H9 (cell line): ENCODE data around the gene SERTAD2. TPM values are rescaled to one million over a fixed set of nuclear protein-coding genes. Genes with fewer than 3 reads are reported as not detected.

Source experiments
- DNase-seq: peaks from one replicate; pipeline ENCODE4 v3.0.0-alpha.2; 2017
- H2AFZ ChIP-seq: one replicate; pipeline ENCODE4 v1.6.1; 2013; ENCODE audit warnings: mild to moderate bottlenecking, low read length, control low read depth, moderate library complexity
- H2AK5ac ChIP-seq: 2 replicates; pipeline ENCODE4 v1.6.1; 2013; ENCODE audit warnings: low read length, control low read depth, mixed read lengths; ENCODE audit not compliant: insufficient read length
- H2BK120ac ChIP-seq: one replicate; pipeline ENCODE4 v1.6.1; 2013; ENCODE audit warnings: low read depth, mild to moderate bottlenecking, low read length, control low read depth, inconsistent platforms; ENCODE audit not compliant: poor library complexity, severe bottlenecking
- H2BK12ac ChIP-seq: 2 replicates; pipeline ENCODE4 v1.6.1; 2013; ENCODE audit warnings: low read length, control low read depth, mixed read lengths, low read depth; ENCODE audit not compliant: insufficient read length
- H2BK15ac ChIP-seq: 2 replicates; pipeline ENCODE4 v1.6.1; 2013; ENCODE audit warnings: low read depth, low read length, control low read depth
- H2BK20ac ChIP-seq: one replicate; pipeline ENCODE4 v1.6.1; 2013; ENCODE audit warnings: low read depth, mild to moderate bottlenecking, low read length, control low read depth, inconsistent platforms; ENCODE audit not compliant: poor library complexity, severe bottlenecking
- H2BK5ac ChIP-seq: 2 replicates; pipeline ENCODE4 v1.6.1; 2013; ENCODE audit warnings: low read length, control low read depth, mixed read lengths; ENCODE audit not compliant: insufficient read length
- H3K14ac ChIP-seq: 2 replicates; pipeline ENCODE4 v1.6.1; 2013; ENCODE audit warnings: low read length, control low read depth; ENCODE audit not compliant: insufficient read depth
- H3K18ac ChIP-seq: 2 replicates; pipeline ENCODE4 v1.6.1; 2013; ENCODE audit warnings: low read depth, mild to moderate bottlenecking, mixed read lengths, low read length, control low read depth; ENCODE audit not compliant: insufficient read length
- H3K23ac ChIP-seq: 2 replicates; pipeline ENCODE4 v1.6.1; 2013; ENCODE audit warnings: low read length, control low read depth, mixed read lengths, low read depth; ENCODE audit not compliant: insufficient read length
- H3K23me2 ChIP-seq: 2 replicates; pipeline ENCODE4 v1.6.1; 2013; ENCODE audit warnings: low read depth, mild to moderate bottlenecking, mixed read lengths, low read length, control low read depth; ENCODE audit not compliant: insufficient read length, poor library complexity, severe bottlenecking
- H3K27ac ChIP-seq: 2 replicates; pipeline ENCODE4 v1.5.1; 2013; ENCODE audit warnings: low read length, control low read depth, mixed read lengths, low read depth; ENCODE audit not compliant: insufficient read length
- H3K27me3 ChIP-seq: 2 replicates; pipeline ENCODE4 v1.6.1; 2013; ENCODE audit warnings: low read length, control low read depth, inconsistent platforms; ENCODE audit not compliant: insufficient read depth
- H3K4ac ChIP-seq: 2 replicates; pipeline ENCODE4 v1.6.1; 2013; ENCODE audit warnings: low read depth, mild to moderate bottlenecking, control low read depth, inconsistent platforms, low read length, moderate library complexity
- H3K4me1 ChIP-seq: 2 replicates; pipeline ENCODE4 v1.6.1; 2013; ENCODE audit warnings: low read length, control low read depth, inconsistent platforms; ENCODE audit not compliant: insufficient read depth
- H3K4me2 ChIP-seq: 2 replicates; pipeline ENCODE4 v1.6.1; 2013; ENCODE audit warnings: low read length, control low read depth, mixed read lengths; ENCODE audit not compliant: insufficient read length, insufficient read depth
- H3K56ac ChIP-seq: 2 replicates; pipeline ENCODE4 v1.6.1; 2013; ENCODE audit warnings: low read depth, mild to moderate bottlenecking, mixed read lengths, low read length, control low read depth; ENCODE audit not compliant: insufficient read length
- H3K79me1 ChIP-seq: 2 replicates; pipeline ENCODE4 v1.6.1; 2013; ENCODE audit warnings: low read depth, mild to moderate bottlenecking, moderate library complexity, low read length, control low read depth, inconsistent platforms; ENCODE audit not compliant: insufficient read depth, poor library complexity, severe bottlenecking
- H3K79me2 ChIP-seq: 2 replicates; pipeline ENCODE4 v1.6.1; 2013; ENCODE audit warnings: low read length, control low read depth, inconsistent platforms; ENCODE audit not compliant: insufficient read depth
- H3K9ac ChIP-seq: 2 replicates; pipeline ENCODE4 v1.6.1; 2013; ENCODE audit warnings: low read length, control low read depth, mixed read lengths; ENCODE audit not compliant: insufficient read length; ENCODE audit errors: extremely low read depth
- H3K9me3 ChIP-seq: one replicate; pipeline ENCODE4 v1.6.1; 2013; ENCODE audit warnings: low read depth, low read length, inconsistent platforms; ENCODE audit not compliant: control insufficient read depth
- H3T11ph ChIP-seq: one replicate; pipeline ENCODE4 v1.6.1; 2013; ENCODE audit warnings: mild to moderate bottlenecking, low read length, control low read depth, inconsistent platforms
- H4K20me1 ChIP-seq: one replicate; pipeline ENCODE4 v1.6.1; 2013; ENCODE audit not compliant: control insufficient read depth, insufficient read length, insufficient read depth
- H4K5ac ChIP-seq: 2 replicates; pipeline ENCODE4 v1.6.1; 2013; ENCODE audit warnings: low read depth, mild to moderate bottlenecking, mixed read lengths, low read length, control low read depth; ENCODE audit not compliant: insufficient read length
- H4K8ac ChIP-seq: replicated peaks from 2 replicates; pipeline ENCODE4 v1.6.1; 2013; ENCODE audit warnings: low read length, control low read depth, mixed read lengths, low read depth; ENCODE audit not compliant: insufficient read length
- H4K91ac ChIP-seq: 2 replicates; pipeline ENCODE4 v1.6.1; 2013; ENCODE audit warnings: low read depth, mild to moderate bottlenecking, moderate library complexity, mixed read lengths, low read length, control low read depth; ENCODE audit not compliant: insufficient read length
- H3K27ac Mint-ChIP-seq, 3 experiments: 2 replicates in 2 of 3; 3 replicates in 1 of 3; pipeline ENCODE4 v1.8.0; 2020 to 2021; ENCODE audit warnings: mixed read lengths in 3 of 3, mild to moderate bottlenecking in 1 of 3, moderate library complexity in 1 of 3
- H3K27me3 Mint-ChIP-seq: 2 replicates; pipeline ENCODE4 v1.8.0; 2021; ENCODE audit warnings: low read depth, mild to moderate bottlenecking, moderate library complexity, mixed read lengths
- H3K36me3 Mint-ChIP-seq, 3 experiments: 2 replicates in 2 of 3; 3 replicates in 1 of 3; pipeline ENCODE4 v1.8.0; 2020 to 2021; ENCODE audit warnings: low read depth in 3 of 3, mixed read lengths in 3 of 3; ENCODE audit not compliant: insufficient read depth in 1 of 3
- H3K4me1 Mint-ChIP-seq, 2 experiments: 2 replicates each; pipeline ENCODE4 v1.8.0; 2020; ENCODE audit warnings: mixed read lengths in 2 of 2
- H3K4me3 Mint-ChIP-seq, 2 experiments: 2 replicates in 1 of 2; 3 replicates in 1 of 2; pipeline ENCODE4 v1.8.0; 2020 to 2021; ENCODE audit warnings: mild to moderate bottlenecking in 2 of 2, mixed read lengths in 2 of 2, moderate library complexity in 1 of 2
- H3K9me3 Mint-ChIP-seq, 2 experiments: 2 replicates in 1 of 2; 3 replicates in 1 of 2; pipeline ENCODE4 v1.8.0; 2020; ENCODE audit warnings: mild to moderate bottlenecking in 2 of 2, mixed read lengths in 2 of 2, moderate library complexity in 1 of 2
- CTCF ChIP-seq: fragments of 200-600 bp; sonication (generic); conservative IDR thresholded peaks from 3 replicates; pipeline ENCODE4 v1.8.0; 2021; ENCODE audit warnings: antibody characterized with exemption, mild to moderate bottlenecking
- WGBS: extraction: QIAGEN DNeasy Blood & Tissue Kit; methylation state at CpG from one replicate; pipeline ENCODE4 v1.1.7; 2013; ENCODE audit warnings: missing lambda C conversion rate, low lambda C conversion rate, mixed read lengths; ENCODE audit not compliant: insufficient read length; ENCODE audit errors: extremely low coverage; 5-methylcytosine and 5-hydroxymethylcytosine counted together
- total RNA-seq: library from RNA; stranded (reverse); gene quantifications from 2 replicates; pipeline ENCODE4 v1.2.1, GENCODE V29; 2021

SERTAD2 gene
- total RNA-seq, 1 experiment from 2014 or later, result 3.5 TPM

DNA sequence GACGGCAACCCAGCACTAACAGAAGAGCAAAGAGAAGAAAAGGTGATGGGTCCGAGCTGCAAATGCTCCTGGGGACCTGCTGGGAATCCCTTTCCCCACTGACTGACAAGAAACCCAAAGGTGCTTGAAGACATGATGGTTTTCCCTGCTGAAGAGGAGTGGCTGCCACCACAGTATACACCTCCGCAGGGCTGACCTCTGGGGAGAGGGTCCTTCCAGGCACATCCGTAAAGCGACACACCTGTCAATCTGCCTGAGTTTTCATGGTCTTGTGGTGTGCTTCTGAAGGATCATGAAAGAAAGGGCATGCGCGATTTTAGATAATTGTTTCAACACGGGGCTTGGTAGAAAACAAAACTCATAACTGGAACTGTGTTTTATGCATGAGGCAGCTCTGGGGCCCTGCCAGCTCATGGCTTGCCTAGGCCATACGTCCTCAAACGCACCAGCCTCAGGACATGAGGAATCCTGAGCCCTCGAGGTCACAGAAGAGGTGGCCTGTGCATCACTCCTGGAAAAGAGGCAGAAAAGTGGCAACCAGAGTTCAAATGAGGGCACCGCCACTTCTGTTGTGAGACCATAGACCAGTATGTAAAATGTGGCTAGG lies 51.8 kb downstream of the SERTAD2 start:
- Histone ChIP-seq H4K5ac (no peak overlapping the region), H3K9me3 (no peaks in the 10 kb centered on the region), H2AFZ (no peak overlapping the region), H3K23me2 (no peaks in the 10 kb centered on the region), H3K23ac (no peak overlapping the region), H2BK15ac (no peak overlapping the region), H2BK5ac (no peak overlapping the region), H3K9ac (no peak overlapping the region), H4K91ac (no peak overlapping the region), H3K4ac (no peak overlapping the region), H3K14ac (no peak overlapping the region), H3K79me2 (no peaks in the 10 kb centered on the region), H3K56ac (no peak overlapping the region), H3K27ac (no peak overlapping the region), H3K27me3 (no peaks in the 10 kb centered on the region), H3T11ph (no peak overlapping the region), H4K20me1 (no peaks in the 10 kb centered on the region), H2BK120ac (no peak overlapping the region), H3K18ac (no peak overlapping the region), H2BK12ac (no peak overlapping the region), H3K79me1 (no peaks in the 10 kb centered on the region), H3K4me1 (no peaks in the 10 kb centered on the region), H3K4me2 (no peak overlapping the region), H2BK20ac (no peak overlapping the region), H4K8ac (no peak overlapping the region), H2AK5ac (no peak overlapping the region)
- WGBS, result no CpG with 5 or more reads among the region's 12 CpGs
- Mint-ChIP-seq H3K4me3 (no peak overlapping the region; a peak in 1 of 5 replicates), H3K9me3 (peaks cover 4 to 7% of the 10 kb centered on the region in 2 experiments; a peak in 4 of 5 replicates), H3K36me3 (peaks cover 4 to 12% (median 4%) of the 10 kb centered on the region in 3 experiments; a peak in 4 of 7 replicates), H3K27me3 (peaks cover 8% of the 10 kb centered on the region), H3K27ac (no peak overlapping the region), H3K4me1 (peaks cover 8 to 11% of the 10 kb centered on the region in 2 experiments; a peak in 3 of 4 replicates)
- DNase-seq, result no peak
- TF ChIP-seq CTCF, result no peak
